Right ventricle myocardium inferior (tissue), 1 donor: ENCODE measurements around the gene MXI1. TPM values are rescaled to one million over a fixed set of nuclear protein-coding genes. Genes with fewer than 3 reads are reported as not detected.
A peak's percentile ranks its signal among the peaks of the same experiment; 100 is the strongest.

Experiments
- ATAC-seq: fragments of 200-7000 bp; cut with Tn5 transposase; one replicate; pipeline ENCODE4 v1.9.1; 2020; ENCODE audit warnings: mild to moderate bottlenecking, moderate library complexity
- DNase-seq: peaks from one replicate; pipeline ENCODE4 v3.0.0; 2021; ENCODE audit errors: missing footprints
- intact Hi-C: fragments of 100-400 bp; cut with DNase I; formaldehyde crosslinking; loops from one replicate; pipeline ENCODE4 v1.11.0; 2022
- total RNA-seq: library from RNA; stranded (reverse); fragmentation: NEBNext Ultra II Directional; extraction: Animal tissue kit (Norgen Biotek cat#: 25700); gene quantifications from one replicate; pipeline ENCODE4 v1.2.1, GENCODE V29; 2021
- donor health status: DM: no; HTN: yes; CAD: no; lungs with severe emphysema.

Gene MXI1
- total RNA-seq, 1 donor from 2014 or later, result 69.1 TPM

DNA sequence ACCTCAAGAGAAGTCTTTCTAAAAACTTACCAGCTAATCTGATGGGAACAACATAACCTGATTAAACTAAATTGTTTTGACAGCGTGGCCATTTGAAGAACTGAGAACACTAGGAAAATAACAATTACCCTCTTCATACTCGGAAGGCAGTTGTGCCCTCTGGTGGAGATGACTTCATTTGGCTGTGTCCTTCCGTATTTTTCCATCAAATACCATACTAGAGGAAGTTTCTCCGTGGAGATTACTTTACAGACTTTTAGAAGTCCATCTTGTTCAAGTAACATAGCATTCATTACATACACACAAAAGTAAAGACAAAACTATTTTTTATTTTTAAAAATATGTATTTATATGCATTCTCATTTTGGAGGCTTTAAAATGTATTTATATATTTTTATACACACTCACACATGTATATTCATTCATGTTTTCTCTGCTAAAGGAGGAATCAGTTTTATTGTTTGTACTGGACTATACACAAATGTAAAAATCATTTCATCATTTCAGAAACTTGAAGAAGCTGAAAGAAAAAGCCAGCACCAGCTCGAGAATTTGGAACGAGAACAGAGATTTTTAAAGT, 72.1 kb downstream of the MXI1 start:
- DNase-seq (no peak), ATAC-seq (peak; percentile 76)
- intact Hi-C loops, result loop anchor here (1.0 to 10.0 kb wide), 5 partner anchors 53 to 397 kb away; partner anchors contain the start of gene ADD3

DNA sequence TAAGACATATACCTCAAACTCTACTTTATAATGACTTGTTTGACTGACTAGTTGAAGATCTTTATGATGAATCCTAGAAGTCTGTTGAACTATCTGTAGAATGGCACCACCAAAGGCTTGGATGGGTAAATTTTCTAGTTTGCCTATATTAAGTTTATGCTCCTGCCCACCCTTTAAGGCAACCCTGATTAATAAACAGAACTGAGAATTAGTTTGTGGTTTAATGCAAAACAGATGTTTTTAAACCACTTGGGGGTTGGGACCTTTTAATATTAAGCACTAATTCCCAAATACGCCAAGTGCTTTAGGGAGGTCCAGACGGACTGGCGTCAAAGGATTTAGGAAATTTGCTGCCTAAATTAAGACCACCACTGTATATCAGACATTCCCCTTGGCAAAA, 76.9 kb downstream of the MXI1 start:
- intact Hi-C loops, result no loop called here
- no peak for ATAC-seq
- DNase-seq, result no peak

DNA sequence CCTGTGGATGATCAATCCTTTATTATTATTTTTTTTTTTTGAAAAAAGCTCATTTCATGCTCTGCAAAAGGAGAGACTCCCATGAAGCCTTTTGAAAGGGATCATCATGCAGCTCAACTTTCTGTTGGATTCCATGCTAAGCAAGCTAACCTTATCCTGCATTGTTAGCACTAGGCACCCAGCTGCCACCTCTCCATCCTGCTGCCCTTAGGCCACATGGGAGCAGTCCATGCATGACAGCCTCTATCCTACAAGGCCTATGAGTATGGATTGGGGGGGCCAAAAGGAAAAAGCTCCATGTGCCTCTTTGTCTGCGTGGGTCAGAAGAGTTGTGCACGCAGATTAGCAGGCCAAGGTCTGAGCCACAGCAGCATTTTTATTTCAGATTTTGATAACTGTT, 78.1 kb downstream of the MXI1 start:
- no peak for ATAC-seq
- DNase-seq, result no peak
- intact Hi-C loops, result no loop called here

DNA sequence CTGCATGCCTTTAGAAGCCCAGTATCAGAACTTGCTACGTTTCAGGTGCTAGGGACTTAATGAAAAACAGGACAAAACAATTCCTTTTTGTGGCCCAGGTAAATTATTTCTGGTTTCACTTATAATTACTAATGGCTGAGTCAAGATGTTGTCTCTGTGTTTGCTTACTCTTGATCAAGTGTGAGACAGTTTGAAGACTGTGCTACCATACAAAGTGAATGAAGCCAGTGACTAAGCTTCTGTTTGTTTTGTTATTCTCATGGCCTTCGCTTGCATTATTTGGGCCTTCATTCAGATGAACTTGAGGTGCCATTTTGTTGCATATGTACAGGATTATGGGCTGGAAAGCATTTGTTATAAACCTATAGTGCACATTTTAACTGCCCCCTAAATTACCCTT, 79.4 kb downstream of the MXI1 start:
- DNase-seq (no peak), ATAC-seq (no peak)
- intact Hi-C loops, result no loop called here

DNA sequence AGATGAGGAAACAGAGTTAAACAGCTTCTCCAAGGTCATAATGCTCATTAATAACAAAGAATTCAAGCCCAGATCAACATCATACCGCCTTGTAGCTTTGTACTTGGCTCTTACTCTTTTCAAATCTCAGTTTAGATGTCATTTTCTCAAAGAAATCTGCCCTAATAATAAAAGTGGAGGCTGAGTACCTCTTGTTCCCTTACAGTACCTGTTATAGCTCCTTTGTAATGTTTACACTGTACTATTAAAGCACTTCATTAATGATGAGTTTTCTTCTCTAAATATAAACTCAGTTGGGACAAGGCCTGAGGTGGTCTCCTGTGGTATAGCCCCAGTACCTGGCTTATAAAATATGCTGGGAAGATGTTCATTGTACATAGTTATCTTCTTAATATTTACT, 89.6 kb downstream of the MXI1 start:
- ATAC-seq, result no peak
- intact Hi-C loops, result no loop called here
- no peak for DNase-seq

DNA sequence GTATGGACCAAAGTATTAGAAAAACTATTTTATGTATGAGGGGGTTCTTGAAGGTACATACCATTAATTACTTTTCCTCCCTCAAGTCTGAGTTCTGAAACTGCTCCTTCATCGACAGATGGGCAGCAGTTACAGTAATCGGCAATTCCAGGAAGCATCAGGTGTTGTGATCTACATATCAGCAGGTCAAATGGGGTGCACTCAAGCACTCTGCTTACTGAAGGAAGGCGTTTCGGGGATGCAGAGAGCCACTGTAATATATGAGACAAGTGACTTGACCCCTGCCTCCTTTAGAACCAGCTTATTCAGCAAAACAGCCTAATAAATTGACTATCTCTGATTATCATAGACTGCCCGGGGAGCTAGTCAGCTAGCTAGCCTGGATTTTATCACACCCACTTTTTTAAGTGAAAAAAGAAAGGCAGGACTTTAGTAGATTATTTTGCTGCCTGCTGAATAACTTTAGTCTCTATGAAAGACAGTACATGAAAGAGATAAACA, 93.1 kb downstream of the MXI1 start:
- intact Hi-C loops, result loop anchor here (10.0 kb wide), 1 partner anchor 614 kb away; the partner anchor contains the start of genes BBIP1 and SHOC2
- DNase-seq, result no peak
- no peak for ATAC-seq

DNA sequence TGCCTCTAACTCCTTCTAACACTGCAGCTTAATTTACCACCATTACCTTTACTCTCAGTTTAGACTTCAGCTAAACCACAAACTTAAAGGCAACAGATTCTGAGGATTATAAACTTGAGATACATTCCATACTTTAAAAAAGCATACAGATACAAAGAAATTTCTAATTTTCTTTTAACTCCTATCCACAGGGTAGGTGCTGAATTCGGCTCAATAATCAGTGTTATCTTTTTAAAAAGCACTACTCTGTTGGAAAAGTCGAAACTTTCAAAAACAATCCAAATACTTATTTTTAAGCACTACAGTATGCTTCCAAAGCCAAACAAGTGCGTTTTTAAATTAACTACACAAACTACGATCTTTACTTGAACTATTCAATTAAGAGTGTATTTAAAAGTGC, 96.3 kb downstream of the MXI1 start:
- no peak for ATAC-seq
- no peak for DNase-seq
- intact Hi-C loops, result loop anchor here (10.0 kb wide), 1 partner anchor 611 kb away; the partner anchor contains the start of genes BBIP1 and SHOC2

DNA sequence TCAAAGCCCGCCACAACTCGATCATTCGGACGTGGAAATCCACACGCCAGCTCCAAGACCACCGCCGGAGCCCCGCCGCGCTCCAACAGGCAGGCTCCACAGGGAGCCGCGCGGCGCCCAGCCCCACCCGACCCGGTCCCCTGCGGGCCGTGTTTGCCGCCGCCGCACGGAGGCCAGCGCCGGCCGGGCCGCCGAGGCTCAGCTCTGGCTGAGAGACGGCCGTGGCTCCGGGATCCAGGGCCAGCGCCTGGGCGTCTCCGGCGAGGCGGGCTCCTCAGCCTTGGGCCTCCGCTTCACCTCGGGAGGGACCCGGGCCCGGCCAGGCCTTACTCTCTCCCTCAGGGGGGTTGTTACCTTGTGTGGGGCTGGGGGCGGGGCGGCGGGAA, 97.0 kb downstream of the MXI1 start:
- DNase-seq (no peak), ATAC-seq (peak; percentile 69)
- intact Hi-C loops, result loop anchor here (10.0 kb wide), 1 partner anchor 610 kb away; the partner anchor contains the start of genes BBIP1 and SHOC2

DNA sequence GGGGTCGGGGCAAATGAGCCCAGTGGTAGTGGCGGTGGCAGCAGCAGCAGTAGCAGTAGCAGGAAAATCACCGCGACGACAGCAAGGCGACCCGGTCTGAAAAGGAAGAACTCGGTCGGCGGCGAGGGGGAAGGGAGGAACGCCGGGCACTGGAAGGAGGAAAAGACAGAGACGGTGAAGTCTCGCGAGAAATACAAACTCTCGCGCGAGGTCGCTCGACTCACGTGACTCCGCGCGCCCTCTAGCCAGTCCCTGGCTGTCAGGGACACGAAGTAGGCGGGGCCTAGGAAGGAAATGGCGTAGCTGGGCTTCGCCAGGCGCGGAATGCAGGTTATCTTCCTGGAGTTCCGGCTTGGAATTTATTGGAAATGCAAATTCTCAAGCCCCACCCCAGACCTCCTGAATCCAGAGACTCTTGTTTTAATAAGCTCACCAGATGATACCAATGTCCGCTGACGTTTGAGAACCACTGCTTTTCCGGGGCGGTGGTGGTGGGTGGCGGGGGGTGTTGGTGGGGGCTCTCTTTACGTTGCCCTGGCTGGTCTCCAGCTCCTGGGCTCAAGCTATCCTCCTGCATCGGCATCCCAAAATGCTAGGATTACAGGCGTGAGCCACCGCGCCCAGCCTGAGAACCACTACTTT, 97.5 kb downstream of the MXI1 start, which contains the start of gene SMNDC1:
SMNDC1 (minus strand) TSS at position 141 of the 642 bp plus-strand sequence. CDS start 1,333 bp downstream, outside the sequence.
- peak; percentile 96 for ATAC-seq
- intact Hi-C loops, result loop anchor here (10.0 kb wide), 1 partner anchor 610 kb away; the partner anchor contains the start of genes BBIP1 and SHOC2
- peak; percentile 98 for DNase-seq

DNA sequence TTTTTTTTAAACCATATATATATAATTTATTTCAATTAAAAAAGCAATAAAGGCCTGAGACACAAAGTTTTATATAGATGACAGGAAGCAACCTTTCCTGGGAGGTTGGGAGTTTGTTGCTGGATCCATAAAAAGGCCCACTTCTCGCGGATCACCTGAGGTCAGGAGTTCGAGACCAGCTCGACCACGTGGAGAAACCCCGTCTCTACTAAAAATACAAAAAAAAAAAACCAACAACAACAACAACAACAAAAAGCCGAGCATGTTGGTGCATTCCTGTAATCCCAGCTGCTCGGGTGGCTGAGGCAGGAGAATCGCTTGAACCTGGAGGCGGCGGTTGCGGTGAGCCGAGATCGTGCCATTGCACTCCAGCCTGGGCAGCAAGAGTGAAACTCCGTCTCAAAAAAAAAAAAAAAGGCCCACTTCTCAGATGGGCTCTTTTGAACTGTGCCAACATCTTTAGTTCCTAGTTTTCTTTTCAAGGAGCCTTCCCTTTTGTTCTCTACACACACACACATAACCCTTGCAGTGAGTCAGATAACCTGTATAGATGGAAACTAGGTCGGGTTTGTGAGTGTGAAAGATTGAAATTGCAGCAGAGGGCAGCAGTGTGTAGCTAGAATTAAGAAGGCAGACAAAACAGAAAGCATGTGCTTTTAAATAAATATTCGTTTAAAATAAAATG, 98.5 kb downstream of the MXI1 start:
- ATAC-seq (peak; percentile 47), DNase-seq (no peak)
- intact Hi-C loops, result loop anchor here (2.0 to 10.0 kb wide), 2 partner anchors 241 to 609 kb away; partner anchors contain the start of genes BBIP1 and SHOC2

DNA sequence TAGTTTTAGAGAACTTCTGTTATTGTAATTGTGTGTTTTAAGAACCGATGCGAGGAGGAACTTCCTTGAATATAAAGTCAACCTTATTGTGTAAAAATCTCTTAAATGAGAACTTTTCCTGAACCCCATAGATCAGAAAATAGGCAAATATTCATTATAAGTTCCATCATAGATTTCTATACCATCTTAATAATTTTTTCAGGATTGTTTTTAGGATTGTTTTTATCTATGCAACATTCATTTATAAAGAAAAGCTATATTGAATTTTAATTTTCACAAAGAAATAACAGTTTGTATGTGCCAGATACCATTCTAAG, 99.0 kb downstream of the MXI1 start:
- intact Hi-C loops, result loop anchor here (2.0 to 10.0 kb wide), 2 partner anchors 240 to 608 kb away; partner anchors contain the start of genes BBIP1 and SHOC2
- ATAC-seq (no peak), DNase-seq (no peak)

DNA sequence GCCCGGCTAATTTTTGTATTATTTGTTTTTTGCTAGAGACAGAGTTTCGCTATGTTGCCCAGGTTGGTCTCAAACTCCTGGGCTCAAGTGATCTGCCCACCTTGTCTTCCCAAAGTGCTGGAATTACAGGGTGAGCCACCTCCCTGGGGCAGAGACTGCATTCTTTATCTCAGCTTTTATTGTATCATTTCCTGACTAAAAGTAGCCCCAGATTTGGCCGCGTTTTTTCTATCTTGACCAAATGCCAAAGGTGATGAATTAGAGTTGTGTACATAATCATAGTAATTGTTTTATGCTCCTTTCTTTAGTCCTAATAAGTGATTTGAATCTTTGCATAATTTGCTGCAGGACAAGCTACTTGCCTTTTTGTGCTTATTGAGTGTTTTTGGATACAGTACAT, 100.4 kb downstream of the MXI1 start:
- intact Hi-C loops, result loop anchor here (2.0 to 10.0 kb wide), 2 partner anchors 239 to 607 kb away; partner anchors contain the start of genes BBIP1 and SHOC2
- no peak for DNase-seq
- no peak for ATAC-seq

DNA sequence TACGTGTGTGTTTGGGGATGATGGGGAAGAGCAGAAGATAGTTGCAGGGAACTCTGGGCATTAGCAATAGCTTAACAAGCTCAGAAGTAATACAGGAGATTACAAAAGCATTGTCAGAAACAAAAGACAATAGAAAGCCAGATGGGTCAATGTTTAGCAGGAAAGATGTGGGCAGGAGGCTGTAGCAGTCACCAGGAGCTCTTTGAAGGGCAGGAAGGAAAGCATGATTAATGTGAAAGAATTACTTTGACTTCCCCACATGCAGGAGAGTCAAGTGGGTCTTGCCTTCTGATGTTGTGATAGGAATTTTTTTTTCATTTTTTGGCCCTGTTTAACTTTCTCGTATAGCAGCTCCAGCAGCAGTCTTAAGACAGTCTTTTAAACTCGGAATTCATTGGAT, 103.3 kb downstream of the MXI1 start:
- DNase-seq (no peak), ATAC-seq (no peak)
- intact Hi-C loops, result loop anchor here (1.0 to 5.0 kb wide), 3 partner anchors 42 to 226 kb away; partner anchors contain the start of gene DUSP5

DNA sequence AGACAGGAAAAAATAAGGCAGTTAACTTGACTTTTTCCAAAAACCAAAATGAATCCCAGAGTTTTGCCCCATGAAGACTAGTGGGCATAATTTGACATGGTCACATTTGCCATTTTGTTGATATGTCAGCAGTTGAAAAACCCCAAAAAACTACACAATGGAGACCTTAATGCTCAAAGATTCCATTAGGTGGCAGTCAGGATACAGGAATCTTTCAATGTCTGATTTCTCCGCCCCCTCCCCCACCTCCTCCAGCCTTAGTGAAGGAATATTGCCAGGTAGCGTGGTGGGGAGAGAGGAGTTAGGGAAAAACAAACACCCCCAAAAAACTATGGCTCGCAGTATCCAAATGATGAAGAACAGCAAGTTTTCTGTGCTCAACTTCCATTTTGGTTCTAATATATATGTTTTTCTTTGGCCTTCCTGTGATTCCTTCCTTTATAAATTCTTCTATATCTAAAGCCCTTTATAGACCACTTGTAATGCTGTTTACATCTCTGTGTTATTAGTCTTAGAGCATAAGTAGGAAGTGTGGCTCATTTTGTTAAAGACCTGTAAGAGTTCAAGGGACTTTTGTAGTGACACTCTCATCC, 104.0 kb downstream of the MXI1 start:
- no peak for DNase-seq
- intact Hi-C loops, result loop anchor here (1.0 to 5.0 kb wide), 3 partner anchors 41 to 225 kb away; partner anchors contain the start of gene DUSP5
- peak; percentile 50 for ATAC-seq

DNA sequence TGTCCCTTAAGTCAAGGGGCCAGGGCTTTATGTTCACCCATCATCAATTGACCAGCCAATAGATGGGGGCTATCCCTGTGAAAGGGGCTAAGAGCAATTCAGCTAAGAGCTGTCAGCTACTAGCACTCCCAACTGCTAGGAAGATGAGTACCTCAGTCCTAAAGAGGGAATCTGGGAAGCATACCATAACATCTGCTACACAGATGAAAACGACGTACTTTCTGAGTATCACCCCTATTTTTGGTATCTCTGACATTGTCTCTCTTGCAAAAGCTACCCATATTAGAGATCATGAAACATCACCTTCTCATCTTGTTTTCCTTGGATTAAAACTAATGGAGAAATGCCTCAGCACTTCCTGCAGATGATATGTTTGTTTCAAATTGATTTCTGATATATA, 104.8 kb downstream of the MXI1 start:
- intact Hi-C loops, result loop anchor here (5.0 kb wide), 2 partner anchors 40 to 185 kb away; partner anchors contain the start of gene DUSP5
- ATAC-seq, result no peak
- DNase-seq, result no peak

DNA sequence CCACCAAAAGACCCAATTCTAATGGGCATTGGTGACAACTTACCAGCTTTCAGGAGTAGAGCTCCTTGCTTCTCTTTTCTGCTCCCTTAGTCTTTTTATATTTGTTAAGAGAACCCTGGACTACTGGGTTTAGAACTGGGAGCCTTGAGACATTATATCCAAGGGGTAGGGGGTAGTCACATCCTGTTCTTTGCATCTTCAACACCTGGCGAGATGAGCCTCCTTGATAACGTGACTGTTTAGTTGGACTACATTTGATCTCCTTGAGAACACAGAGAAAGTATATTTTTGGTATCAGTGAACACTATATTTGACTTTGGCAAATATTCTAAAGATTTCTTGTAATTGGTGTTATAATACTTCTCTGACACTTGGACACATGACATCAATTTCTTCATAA, 106.3 kb downstream of the MXI1 start:
- intact Hi-C loops, result loop anchor here (5.0 kb wide), 2 partner anchors 39 to 184 kb away; partner anchors contain the start of gene DUSP5
- DNase-seq, result no peak
- no peak for ATAC-seq

DNA sequence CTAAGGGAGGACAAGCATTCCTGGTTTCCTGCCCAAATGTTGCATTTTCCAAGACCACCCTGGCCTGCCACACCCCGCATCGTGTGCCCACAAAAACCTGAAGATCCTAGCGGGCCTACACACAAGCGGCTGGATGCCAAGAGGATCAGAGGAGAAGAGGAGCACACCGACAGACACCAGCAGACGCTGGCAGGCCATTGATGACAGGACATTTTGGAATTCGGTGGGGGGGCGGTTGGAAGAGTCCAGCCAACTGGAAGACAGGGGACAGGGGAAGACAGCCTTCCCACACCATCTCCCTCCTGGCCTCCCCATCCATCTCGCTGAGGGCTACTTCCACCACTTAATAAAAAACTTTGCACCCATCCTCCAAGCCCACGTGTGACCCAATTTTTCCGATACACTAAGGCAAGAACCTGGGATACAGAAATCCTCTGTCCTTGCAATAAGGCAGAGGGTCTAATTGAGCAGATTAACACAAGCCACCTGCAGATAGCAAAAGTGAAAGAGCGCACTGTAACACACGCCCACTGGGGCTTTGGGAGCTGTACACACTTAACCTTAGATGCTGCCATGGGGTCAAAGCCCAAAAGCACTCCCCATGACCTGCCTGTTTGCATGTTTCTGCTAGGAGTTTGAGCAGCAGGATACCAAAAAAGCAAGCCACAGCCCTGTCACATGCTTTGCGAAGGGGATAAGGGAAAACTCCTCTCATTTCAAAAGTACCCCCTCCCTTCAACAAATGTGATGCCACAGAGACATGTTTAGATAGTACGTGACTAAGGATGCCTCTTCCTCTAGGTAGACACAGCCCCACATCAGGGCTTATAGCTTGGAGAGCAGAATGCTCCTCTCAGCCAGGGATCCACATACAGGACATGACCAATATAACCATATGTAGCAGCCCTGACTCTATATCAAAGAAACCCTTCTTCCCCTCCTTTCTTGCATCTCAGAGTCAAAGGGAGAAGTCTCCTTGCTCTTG, 110.8 kb downstream of the MXI1 start:
- DNase-seq, result no peak
- no peak for ATAC-seq
- intact Hi-C loops, result no loop called here
